HepG2 (cell line): Measurements from ENCODE around the gene METTL26. TPM values are rescaled to one million over a fixed set of nuclear protein-coding genes. Genes with fewer than 3 reads are reported as not detected.

ENCODE experiments used
- ATAC-seq: fragments of 200-7000 bp; cut with Tn5 transposase; 3 replicates; pipeline ENCODE4 v1.9.1; 2020; ENCODE audit warnings: mild to moderate bottlenecking, moderate library complexity
- BruUV-seq: library from RNA; stranded (reverse); fragments of 400-500 nt; replicated peaks from 2 replicates; lab custom pipeline; 2021; lab: Mats Ljungman, UMichigan
- CTCF ChIA-PET: fragments of 300-600 bp; formaldehyde crosslinking; extraction: SDS; loops from one replicate; lab custom pipeline; 2021; ENCODE audit warnings: low total read pairs, inconsistent platforms, low intra/inter-chr PET ratio; lab: Yijun Ruan, JAX
- POLR2A ChIA-PET: fragments of 350-600 bp; sonication (Branson Sonifier 250); formaldehyde crosslinking; loops from one replicate; lab custom pipeline; 2020; ENCODE audit warnings: antibody characterized with exemption, inconsistent platforms; lab: Yijun Ruan, JAX
- DNase-seq: peaks from one replicate; pipeline ENCODE4 v3.0.0-alpha.2; 2015; ENCODE audit warnings: low spot score
- FAIRE-seq: peaks from 3 replicates; lab custom pipeline; 2011; peaks lifted over from hg19 to GRCh38; lab: Jason Lieb, UNC
- H2AFZ ChIP-seq: one replicate; pipeline ENCODE4 v1.6.1; 2011; ENCODE audit warnings: low read length, inconsistent platforms
- H3K27ac ChIP-seq: fragments of 300-600 bp; 3 replicates; pipeline ENCODE4 v1.8.0; 2011; ENCODE audit warnings: mixed run types, mild to moderate bottlenecking, mixed read lengths, low read length, inconsistent platforms; ENCODE audit not compliant: insufficient read depth; ENCODE audit errors: extremely low read length
- H3K27me3 ChIP-seq, 2 experiments: fragments of 200-600 bp in 1 of 2; 2 replicates in 1 of 2; 3 replicates in 1 of 2; pipeline versions ENCODE4 v1.6.0 to v1.8.0; 2011; ENCODE audit warnings: low read length in 2 of 2, mild to moderate bottlenecking in 2 of 2, moderate library complexity in 2 of 2, inconsistent platforms in 1 of 2; ENCODE audit not compliant: insufficient read depth in 2 of 2, control insufficient read depth in 1 of 2
- H3K36me3 ChIP-seq, 2 experiments: fragments of 200-600 bp in 1 of 2; replicated peaks in 1 of 2; 2 replicates in 1 of 2; 3 replicates in 1 of 2; pipeline versions ENCODE4 v1.5.1 to v1.8.0; 2011; ENCODE audit warnings: low read length in 2 of 2, inconsistent platforms in 1 of 2; ENCODE audit not compliant: insufficient read depth in 2 of 2, control insufficient read depth in 1 of 2
- H3K4me1 ChIP-seq: 2 replicates; pipeline ENCODE4 v1.5.1; 2012; ENCODE audit warnings: low read length, inconsistent platforms; ENCODE audit not compliant: insufficient read depth
- H3K4me2 ChIP-seq: 2 replicates; pipeline ENCODE4 v1.6.0; 2011; ENCODE audit warnings: low read depth, low read length, inconsistent platforms
- H3K4me3 ChIP-seq, 3 experiments: fragments of 200-600 bp in 1 of 3; sonication (generic), shearing (Covaris generic) in 1 of 3; replicated peaks in 1 of 3; 2 replicates each; pipeline ENCODE4 v1.5.1; 2011 to 2016; ENCODE audit warnings: low read length in 3 of 3, inconsistent platforms in 2 of 3, low read depth in 2 of 3, mild to moderate bottlenecking in 2 of 3, control low read depth in 1 of 3, mixed read lengths in 1 of 3; ENCODE audit not compliant: insufficient read depth in 1 of 3
- H3K79me2 ChIP-seq: one replicate; pipeline ENCODE4 v1.6.1; 2011; ENCODE audit warnings: low read length, inconsistent platforms; ENCODE audit not compliant: insufficient read depth
- H3K9ac ChIP-seq: 2 replicates; pipeline ENCODE4 v1.6.0; 2011; ENCODE audit warnings: mild to moderate bottlenecking, low read depth, low read length, inconsistent platforms; ENCODE audit not compliant: insufficient read depth
- H3K9me3 ChIP-seq: 2 replicates; pipeline ENCODE4 v1.5.1; 2012; ENCODE audit warnings: mild to moderate bottlenecking, low read length
- H4K20me1 ChIP-seq: 2 replicates; pipeline ENCODE4 v1.6.0; 2011; ENCODE audit warnings: inconsistent platforms, mild to moderate bottlenecking, low read length, moderate library complexity; ENCODE audit not compliant: insufficient read depth
- AGO2 ChIP-seq: fragments of 200-400 bp; formaldehyde crosslinking; optimal IDR thresholded peaks from 2 replicates; pipeline ENCODE3; 2017; ENCODE audit warnings: mild to moderate bottlenecking, low read depth, low read length, moderate library complexity
- FOSL2 ChIP-seq: sonication (generic); formaldehyde crosslinking; IDR thresholded peaks from 2 replicates; pipeline ENCODE4 v1.4.0; 2020; ENCODE audit warnings: missing genetic modification reagents
- FOXJ3 ChIP-seq: sonication (generic); formaldehyde crosslinking; IDR thresholded peaks from 2 replicates; pipeline ENCODE4 v1.4.0; 2020; ENCODE audit warnings: missing genetic modification reagents, mild to moderate bottlenecking, borderline replicate concordance
- HOXA7 ChIP-seq: sonication (generic); formaldehyde crosslinking; IDR thresholded peaks from 2 replicates; pipeline ENCODE4 v1.8.1; 2022; ENCODE audit warnings: mild to moderate bottlenecking, missing genetic modification reagents, moderate library complexity
- JDP2 ChIP-seq: sonication (generic); formaldehyde crosslinking; IDR thresholded peaks from 2 replicates; pipeline ENCODE4 v1.8.1; 2022; ENCODE audit warnings: missing genetic modification reagents, borderline replicate concordance
- KDM5B ChIP-seq: sonication (generic); formaldehyde crosslinking; IDR thresholded peaks from 2 replicates; pipeline ENCODE4 v1.4.0; 2020; ENCODE audit warnings: missing genetic modification reagents, mild to moderate bottlenecking, borderline replicate concordance
- NBN ChIP-seq: fragments of 450-650 bp; conservative IDR thresholded peaks from 2 replicates; pipeline ENCODE4 v1.6.1; 2017
- PHB2 ChIP-seq: fragments of 450-650 bp; IDR thresholded peaks from 2 replicates; pipeline ENCODE4 v1.6.1; 2018; ENCODE audit not compliant: partially characterized antibody
- RFX1 ChIP-seq: fragments of 450-650 bp; IDR thresholded peaks from 2 replicates; pipeline ENCODE4 v1.6.1; 2017
- SRSF1 ChIP-seq: fragments of 200-400 bp; formaldehyde crosslinking; optimal IDR thresholded peaks from 2 replicates; pipeline ENCODE3; 2017; ENCODE audit warnings: mild to moderate bottlenecking, low read depth, low read length, moderate library complexity
- SRY ChIP-seq: sonication (generic); formaldehyde crosslinking; IDR thresholded peaks from 2 replicates; pipeline ENCODE4 v1.8.0; 2022; ENCODE audit warnings: mild to moderate bottlenecking, missing genetic modification reagents
- SYNCRIP ChIP-seq: fragments of 200-400 bp; formaldehyde crosslinking; IDR thresholded peaks from 2 replicates; pipeline ENCODE4 v1.6.1; 2018; ENCODE audit warnings: mild to moderate bottlenecking, low read depth, low read length; ENCODE audit not compliant: insufficient read depth
- THAP8 ChIP-seq: sonication (generic); formaldehyde crosslinking; IDR thresholded peaks from 2 replicates; pipeline ENCODE4 v1.5.1; 2020; ENCODE audit warnings: missing genetic modification reagents, mild to moderate bottlenecking, borderline replicate concordance
- ZBTB38 ChIP-seq: sonication (generic); formaldehyde crosslinking; IDR thresholded peaks from 2 replicates; pipeline ENCODE4 v1.5.1; 2020; ENCODE audit warnings: mild to moderate bottlenecking, missing genetic modification reagents
- ZMYM3 ChIP-seq: sonication (generic); formaldehyde crosslinking; IDR thresholded peaks from 2 replicates; pipeline ENCODE4 v1.5.1; 2020; ENCODE audit warnings: mild to moderate bottlenecking, missing genetic modification reagents
- ZNF12 ChIP-seq: sonication (generic); formaldehyde crosslinking; IDR thresholded peaks from 2 replicates; pipeline ENCODE4 v1.5.0; 2020; ENCODE audit warnings: missing genetic modification reagents
- ZNF138 ChIP-seq: sonication (generic); formaldehyde crosslinking; IDR thresholded peaks from 2 replicates; pipeline ENCODE4 v1.5.0; 2020; ENCODE audit warnings: mild to moderate bottlenecking, low read depth, missing genetic modification reagents
- ZNF616 ChIP-seq: sonication (generic); formaldehyde crosslinking; IDR thresholded peaks from 2 replicates; pipeline ENCODE4 v1.5.0; 2020; ENCODE audit warnings: low read depth, mild to moderate bottlenecking, missing genetic modification reagents
- WGBS: methylation state at CpG from one replicate; pipeline ENCODE4 v1.1.6; 2017; ENCODE audit warnings: low lambda C conversion rate; 5-methylcytosine and 5-hydroxymethylcytosine counted together
- in situ Hi-C: cut with HindIII; loops from 2 replicates; pipeline ENCODE4 v1.10.0; 2017; ENCODE audit warnings: low pct_unique_long_range_greater_than_20kb; ENCODE audit not compliant: extremely low pct_ligation_motif_present
- intact Hi-C: fragments of 100-400 bp; cut with micrococcal nuclease; formaldehyde crosslinking; loops from one replicate; pipeline ENCODE4 v1.10.0; 2022; ENCODE audit not compliant: unreplicated experiment
- polyA plus RNA-seq, 8 experiments: library from polyadenylated mRNA; depleted of rRNA in 3 of 8; stranded (reverse) in 7 of 8; unstranded in 1 of 8; fragments of >200 nt; fragmentation: Illumina TruSeq in 4 of 8; extraction: Trizol in 4 of 8; gene quantifications; 2 replicates each; pipeline versions ENCODE4 v1.2.1 to v1.2.3, GENCODE V29; 2011 to 2016; ENCODE audit warnings: low read depth in 4 of 8, missing spikeins in 1 of 8, mixed read lengths in 1 of 8; ENCODE audit not compliant: insufficient read depth in 1 of 8
- total RNA-seq, 5 experiments: library from RNA; depleted of rRNA; stranded (reverse); fragments of >200 nt; fragmentation: Illumina TruSeq; extraction: Trizol; gene quantifications; 2 replicates each; pipeline ENCODE4 v1.2.3, GENCODE V29; 2016; ENCODE audit warnings: low read depth in 1 of 5
- TF ChIP-seq, protein P1 (sequence below): sonication (generic); formaldehyde crosslinking; IDR thresholded peaks from 2 replicates; pipeline ENCODE4 v1.8.0; 2022; ENCODE audit warnings: mild to moderate bottlenecking, missing genetic modification reagents, moderate library complexity
- TF ChIP-seq, protein P2 (sequence below): sonication (generic); formaldehyde crosslinking; IDR thresholded peaks from 2 replicates; pipeline ENCODE4 v1.5.0; 2020; ENCODE audit warnings: missing genetic modification reagents, mild to moderate bottlenecking, borderline replicate concordance
- TF ChIP-seq, protein P3 (sequence below): sonication (generic); formaldehyde crosslinking; IDR thresholded peaks from 2 replicates; pipeline ENCODE4 v1.9.0; 2022; ENCODE audit warnings: low read depth, missing genetic modification reagents

METTL26 gene
- total and polyA plus RNA-seq, 2 of the 13 experiments (the other 11 are each of a cell fraction or from before 2014, with no cell fraction given) = 65.5 to 70.1 TPM

GRCh38 chr16:646679-647172 is 10.6 kb upstream of the METTL26 start:
- H3K4me1 ChIP-seq = peaks cover 76% of the 10 kb centered on the region
- H3K36me3 ChIP-seq = no peaks in the 10 kb centered on the region
- no peak overlapping the region for H3K4me3 ChIP-seq
- H3K27ac ChIP-seq = peak overlapping the region; percentile 62
- no peak overlapping the region for H3K9ac ChIP-seq
- no peak overlapping the region for H3K4me2 ChIP-seq
- in situ Hi-C loops (no loop called here), intact Hi-C loops (loop anchor here (10.0 kb wide), 1 partner anchor 62 kb away; no protein-coding TSS in a partner anchor)
- ChIA-PET POLR2A (interaction anchor here (1.8 kb wide), 1 partner anchor 33 kb away, joined by 15 read pairs; the partner anchor contains the start of gene STUB1), CTCF (no interaction called here)
- FAIRE-seq (no peak), ATAC-seq (no peak), DNase-seq (no peak)
- no peaks in the 10 kb centered on the region for H3K9me3 ChIP-seq
- no peak overlapping the region for H2AFZ ChIP-seq
- 94% methylated on average over 9 of the region's 22 CpGs for WGBS
- H3K79me2 ChIP-seq = peaks cover 31% of the 10 kb centered on the region
- H4K20me1 ChIP-seq = peaks cover 4% of the 10 kb centered on the region; the same call in 1 of the 2 replicates
- no peaks in the 10 kb centered on the region for H3K27me3 ChIP-seq
- no TSS peak for BruUV-seq
- TF ChIP-seq, protein P1, sequence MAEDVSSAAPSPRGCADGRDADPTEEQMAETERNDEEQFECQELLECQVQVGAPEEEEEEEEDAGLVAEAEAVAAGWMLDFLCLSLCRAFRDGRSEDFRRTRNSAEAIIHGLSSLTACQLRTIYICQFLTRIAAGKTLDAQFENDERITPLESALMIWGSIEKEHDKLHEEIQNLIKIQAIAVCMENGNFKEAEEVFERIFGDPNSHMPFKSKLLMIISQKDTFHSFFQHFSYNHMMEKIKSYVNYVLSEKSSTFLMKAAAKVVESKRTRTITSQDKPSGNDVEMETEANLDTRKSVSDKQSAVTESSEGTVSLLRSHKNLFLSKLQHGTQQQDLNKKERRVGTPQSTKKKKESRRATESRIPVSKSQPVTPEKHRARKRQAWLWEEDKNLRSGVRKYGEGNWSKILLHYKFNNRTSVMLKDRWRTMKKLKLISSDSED (CRISPR knock-in tag) = no peak
- TF ChIP-seq SRSF1 (peak; percentile 5), HOXA7 (CRISPR knock-in tag) (peak; percentile 61; the same call in 1 of the 2 replicates), ZNF12 (CRISPR knock-in tag) (no peak), KDM5B (CRISPR knock-in tag) (0 out of 2 replicates have a peak, but pooled peaks have one; percentile 12), FOXJ3 (CRISPR knock-in tag) (no peak), SRY (CRISPR knock-in tag) (no peak), ZBTB38 (CRISPR knock-in tag) (no peak), ZMYM3 (CRISPR knock-in tag) (no peak), THAP8 (CRISPR knock-in tag) (no peak), AGO2 (peak; percentile 87), SYNCRIP (no peak), PHB2 (no peak), JDP2 (CRISPR knock-in tag) (no peak), ZNF616 (CRISPR knock-in tag) (no peak), RFX1 (no peak), NBN (no peak), FOSL2 (CRISPR knock-in tag) (no peak), ZNF138 (CRISPR knock-in tag) (no peak)
- TF ChIP-seq, protein P2, sequence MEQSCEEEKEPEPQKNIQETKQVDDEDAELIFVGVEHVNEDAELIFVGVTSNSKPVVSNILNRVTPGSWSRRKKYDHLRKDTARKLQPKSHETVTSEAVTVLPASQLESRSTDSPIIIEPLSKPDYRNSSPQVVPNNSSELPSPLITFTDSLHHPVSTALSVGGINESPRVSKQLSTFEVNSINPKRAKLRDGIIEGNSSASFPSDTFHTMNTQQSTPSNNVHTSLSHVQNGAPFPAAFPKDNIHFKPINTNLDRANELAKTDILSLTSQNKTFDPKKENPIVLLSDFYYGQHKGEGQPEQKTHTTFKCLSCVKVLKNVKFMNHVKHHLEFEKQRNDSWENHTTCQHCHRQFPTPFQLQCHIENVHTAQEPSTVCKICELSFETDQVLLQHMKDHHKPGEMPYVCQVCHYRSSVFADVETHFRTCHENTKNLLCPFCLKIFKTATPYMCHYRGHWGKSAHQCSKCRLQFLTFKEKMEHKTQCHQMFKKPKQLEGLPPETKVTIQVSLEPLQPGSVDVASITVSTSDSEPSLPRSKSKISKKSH = no peak
- TF ChIP-seq, protein P3, sequence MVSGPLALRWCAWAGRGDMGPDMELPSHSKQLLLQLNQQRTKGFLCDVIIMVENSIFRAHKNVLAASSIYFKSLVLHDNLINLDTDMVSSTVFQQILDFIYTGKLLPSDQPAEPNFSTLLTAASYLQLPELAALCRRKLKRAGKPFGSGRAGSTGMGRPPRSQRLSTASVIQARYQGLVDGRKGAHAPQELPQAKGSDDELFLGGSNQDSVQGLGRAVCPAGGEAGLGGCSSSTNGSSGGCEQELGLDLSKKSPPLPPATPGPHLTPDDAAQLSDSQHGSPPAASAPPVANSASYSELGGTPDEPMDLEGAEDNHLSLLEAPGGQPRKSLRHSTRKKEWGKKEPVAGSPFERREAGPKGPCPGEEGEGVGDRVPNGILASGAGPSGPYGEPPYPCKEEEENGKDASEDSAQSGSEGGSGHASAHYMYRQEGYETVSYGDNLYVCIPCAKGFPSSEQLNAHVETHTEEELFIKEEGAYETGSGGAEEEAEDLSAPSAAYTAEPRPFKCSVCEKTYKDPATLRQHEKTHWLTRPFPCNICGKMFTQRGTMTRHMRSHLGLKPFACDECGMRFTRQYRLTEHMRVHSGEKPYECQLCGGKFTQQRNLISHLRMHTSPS = no peak
